IMR-90 (cell line): Measurements from ENCODE around the gene TMTC1. TPM values are rescaled to one million over a fixed set of nuclear protein-coding genes. Genes with fewer than 3 reads are reported as not detected.

Source experiments
- ATAC-seq: fragments of 200-7000 bp; cut with Tn5 transposase; 2 replicates; pipeline ENCODE4 v1.9.1; 2020; ENCODE audit warnings: low read depth, mild to moderate bottlenecking, moderate library complexity
- BruUV-seq: library from RNA; stranded (reverse); fragments of 400-500 nt; replicated peaks from 2 replicates; lab custom pipeline; 2021; lab: Mats Ljungman, UMichigan
- CTCF ChIA-PET: fragments of 300-600 bp; formaldehyde crosslinking; extraction: SDS; loops from one replicate; lab custom pipeline; 2021; ENCODE audit warnings: antibody characterized with exemption; lab: Yijun Ruan, JAX
- POLR2A ChIA-PET: fragments of 300-600 bp; sonication (Branson Sonifier 250); formaldehyde crosslinking; loops from one replicate; lab custom pipeline; 2022; ENCODE audit warnings: antibody characterized with exemption; ENCODE audit not compliant: unreplicated experiment; lab: Charles Lee
- DNase-seq: peaks from one replicate; pipeline ENCODE4 v3.0.0; 2013
- H2AFZ ChIP-seq: replicated peaks from 2 replicates; pipeline ENCODE3; 2013; ENCODE audit warnings: low read length, mild to moderate bottlenecking; ENCODE audit not compliant: poor library complexity
- H2AK5ac ChIP-seq: 2 replicates; pipeline ENCODE4 v1.6.1; 2013; ENCODE audit warnings: low read depth, low read length, inconsistent platforms
- H2AK9ac ChIP-seq: replicated peaks from 2 replicates; pipeline ENCODE3; 2013; ENCODE audit warnings: mild to moderate bottlenecking, low read depth, low read length, moderate library complexity; ENCODE audit not compliant: poor library complexity
- H2BK120ac ChIP-seq: 2 replicates; pipeline ENCODE4 v1.6.1; 2013; ENCODE audit warnings: low read depth, low read length, inconsistent platforms
- H2BK15ac ChIP-seq: 3 replicates; pipeline ENCODE4 v1.6.1; 2013; ENCODE audit warnings: low read depth, low read length, inconsistent platforms
- H2BK20ac ChIP-seq: 2 replicates; pipeline ENCODE4 v1.6.1; 2013; ENCODE audit warnings: low read depth, mild to moderate bottlenecking, inconsistent platforms, low read length, moderate library complexity
- H2BK5ac ChIP-seq: 2 replicates; pipeline ENCODE4 v1.6.1; 2013; ENCODE audit warnings: mild to moderate bottlenecking, low read depth, low read length, inconsistent platforms; ENCODE audit not compliant: poor library complexity, severe bottlenecking
- H3K14ac ChIP-seq: replicated peaks from 2 replicates; pipeline ENCODE4 v1.6.1; 2013; ENCODE audit warnings: low read depth, low read length, inconsistent platforms
- H3K18ac ChIP-seq: 2 replicates; pipeline ENCODE4 v1.6.1; 2013; ENCODE audit warnings: low read depth, low read length, control low read depth
- H3K23ac ChIP-seq: 2 replicates; pipeline ENCODE4 v1.6.1; 2013; ENCODE audit warnings: low read depth, low read length, inconsistent platforms
- H3K27ac ChIP-seq: 2 replicates; pipeline ENCODE4 v1.5.1; 2013; ENCODE audit warnings: mild to moderate bottlenecking, control low read depth, low read length; ENCODE audit not compliant: insufficient read depth
- H3K27me3 ChIP-seq: 2 replicates; pipeline ENCODE4 v1.6.1; 2013; ENCODE audit warnings: low read length; ENCODE audit not compliant: control insufficient read depth, insufficient read depth
- H3K36me3 ChIP-seq: 2 replicates; pipeline ENCODE4 v1.6.1; 2013; ENCODE audit warnings: low read length, mixed read lengths; ENCODE audit not compliant: control insufficient read depth, insufficient read depth
- H3K4ac ChIP-seq: 2 replicates; pipeline ENCODE4 v1.6.1; 2013; ENCODE audit warnings: low read depth, low read length, inconsistent platforms
- H3K4me1 ChIP-seq: 2 replicates; pipeline ENCODE4 v1.6.1; 2013; ENCODE audit warnings: low read length, mixed read lengths; ENCODE audit not compliant: control insufficient read depth, insufficient read depth
- H3K4me2 ChIP-seq: 2 replicates; pipeline ENCODE4 v1.6.1; 2013; ENCODE audit warnings: low read depth, mild to moderate bottlenecking, control low read depth, low read length, moderate library complexity
- H3K4me3 ChIP-seq: 2 replicates; pipeline ENCODE4 v1.5.1; 2013; ENCODE audit warnings: low read depth, mild to moderate bottlenecking, control low read depth, low read length, moderate library complexity; ENCODE audit not compliant: insufficient read depth
- H3K56ac ChIP-seq: 2 replicates; pipeline ENCODE4 v1.6.1; 2013; ENCODE audit warnings: low read length, inconsistent platforms; ENCODE audit not compliant: insufficient read depth; ENCODE audit errors: extremely low read depth
- H3K79me1 ChIP-seq, 2 experiments: 2 replicates each; pipeline ENCODE4 v1.6.1; 2013; ENCODE audit warnings: low read length in 2 of 2, inconsistent platforms in 1 of 2, low read depth in 1 of 2
- H3K9ac ChIP-seq: 2 replicates; pipeline ENCODE4 v1.6.1; 2013; ENCODE audit warnings: low read depth, low read length, control low read depth
- H3K9me1 ChIP-seq: 2 replicates; pipeline ENCODE4 v1.6.1; 2013; ENCODE audit warnings: low read length, inconsistent platforms; ENCODE audit not compliant: insufficient read depth
- H3K9me3 ChIP-seq: 2 replicates; pipeline ENCODE4 v1.6.1; 2013; ENCODE audit warnings: low read length; ENCODE audit not compliant: control insufficient read depth, insufficient read depth
- H4K20me1 ChIP-seq: 2 replicates; pipeline ENCODE4 v1.6.1; 2013; ENCODE audit warnings: low read length, inconsistent platforms; ENCODE audit not compliant: insufficient read depth
- H4K5ac ChIP-seq: 2 replicates; pipeline ENCODE4 v1.6.1; 2013; ENCODE audit warnings: mild to moderate bottlenecking, low read depth, low read length, control low read depth
- H4K8ac ChIP-seq, 2 experiments: 2 replicates each; pipeline ENCODE4 v1.6.1; 2013; ENCODE audit warnings: low read depth in 2 of 2, low read length in 2 of 2, control low read depth in 1 of 2, inconsistent platforms in 1 of 2
- H4K91ac ChIP-seq: 2 replicates; pipeline ENCODE4 v1.6.1; 2013; ENCODE audit warnings: low read depth, low read length, inconsistent platforms; ENCODE audit not compliant: insufficient read depth
- BHLHE40 ChIP-seq: fragments of 150-350 bp; IDR thresholded peaks from 2 replicates; pipeline ENCODE4 v1.6.1; 2016; ENCODE audit warnings: mild to moderate bottlenecking, low read depth, low read length
- CEBPB ChIP-seq: IDR thresholded peaks from 2 replicates; pipeline ENCODE4 v1.6.1; 2012; ENCODE audit warnings: low read depth, low read length, improper control_type of control experiment
- CHD1 ChIP-seq: IDR thresholded peaks from 2 replicates; pipeline ENCODE4 v1.6.1; 2012; ENCODE audit warnings: low read depth, low read length, improper control_type of control experiment
- MAFK ChIP-seq: IDR thresholded peaks from 2 replicates; pipeline ENCODE4 v1.6.1; 2012; ENCODE audit warnings: low read depth, low read length, improper control_type of control experiment
- MXI1 ChIP-seq: IDR thresholded peaks from 2 replicates; pipeline ENCODE4 v1.6.1; 2012; ENCODE audit warnings: low read depth, mild to moderate bottlenecking, low read length, moderate library complexity, borderline replicate concordance
- NFE2L2 ChIP-seq: fragments of 150-350 bp; IDR thresholded peaks from 2 replicates; pipeline ENCODE4 v1.6.1; 2016; ENCODE audit warnings: low read depth, mild to moderate bottlenecking, low read length
- POLR2A ChIP-seq: IDR thresholded peaks from 2 replicates; pipeline ENCODE4 v1.6.1; 2012; ENCODE audit warnings: mild to moderate bottlenecking, low read depth, low read length
- RAD21 ChIP-seq: IDR thresholded peaks from 2 replicates; pipeline ENCODE4 v1.6.1; 2012; ENCODE audit warnings: low read length, improper control_type of control experiment
- RCOR1 ChIP-seq: IDR thresholded peaks from 2 replicates; pipeline ENCODE4 v1.6.1; 2012; ENCODE audit warnings: mild to moderate bottlenecking, low read length, improper control_type of control experiment; ENCODE audit not compliant: insufficient replicate concordance
- RFX5 ChIP-seq: IDR thresholded peaks from 2 replicates; pipeline ENCODE4 v1.8.0; 2012; ENCODE audit warnings: low read depth, mild to moderate bottlenecking, low read length, moderate library complexity
- SMC3 ChIP-seq: fragments of 150-350 bp; IDR thresholded peaks from 2 replicates; pipeline ENCODE4 v1.6.1; 2016; ENCODE audit warnings: low read depth, mild to moderate bottlenecking, antibody characterized with exemption, low read length, moderate library complexity
- WGBS, 2 experiments: methylation state at CpG; one replicate each; pipeline versions ENCODE4 v1.1.5 to v1.1.7; 2013; ENCODE audit warnings: missing lambda C conversion rate in 2 of 2; ENCODE audit not compliant: insufficient read length in 1 of 2; ENCODE audit errors: extremely low coverage in 2 of 2; 5-methylcytosine and 5-hydroxymethylcytosine counted together
- dilution Hi-C: fragments of 300-500 bp; cut with HindIII; formaldehyde crosslinking; loops from one replicate; pipeline ENCODE4 v1.14.3; 2018; ENCODE audit warnings: low sequenced_read_pairs; ENCODE audit not compliant: unreplicated experiment
- in situ Hi-C: fragments of 300-500 bp; cut with MboI; formaldehyde crosslinking; loops from 3 replicates; pipeline ENCODE4 v1.14.3; 2019; ENCODE audit warnings: low sequenced_read_pairs, inconsistent platforms, mixed read lengths
- intact Hi-C: fragments of 100-400 bp; cut with micrococcal nuclease; formaldehyde crosslinking; loops from 2 replicates; pipeline ENCODE4 v1.10.0; 2022
- polyA plus RNA-seq, 3 experiments: library from polyadenylated mRNA; depleted of rRNA; stranded (reverse); fragments of >200 nt; gene quantifications; 2 replicates each; pipeline ENCODE4 v1.2.3, GENCODE V29; 2012; ENCODE audit warnings: low replicate concordance in 1 of 3
- total RNA-seq: library from RNA; depleted of rRNA; stranded (reverse); fragments of >200 nt; gene quantifications from 2 replicates; pipeline ENCODE4 v1.2.3, GENCODE V29; 2012
- TF ChIP-seq, protein P1 (sequence below): fragments of 150-350 bp; IDR thresholded peaks from 2 replicates; pipeline ENCODE4 v1.6.1; 2016; ENCODE audit warnings: low read depth, mild to moderate bottlenecking, low read length, moderate library complexity, borderline replicate concordance
- TF ChIP-seq, protein P2 (sequence below): conservative IDR thresholded peaks from 2 replicates; pipeline ENCODE4 v1.5.1; 2012; ENCODE audit warnings: mild to moderate bottlenecking, low read depth, low read length, improper control_type of control experiment

TMTC1 gene
- total and polyA plus RNA-seq, 2 of the 4 experiments (the other 2 are of a cell fraction): 12.5 to 36.4 TPM

DNA sequence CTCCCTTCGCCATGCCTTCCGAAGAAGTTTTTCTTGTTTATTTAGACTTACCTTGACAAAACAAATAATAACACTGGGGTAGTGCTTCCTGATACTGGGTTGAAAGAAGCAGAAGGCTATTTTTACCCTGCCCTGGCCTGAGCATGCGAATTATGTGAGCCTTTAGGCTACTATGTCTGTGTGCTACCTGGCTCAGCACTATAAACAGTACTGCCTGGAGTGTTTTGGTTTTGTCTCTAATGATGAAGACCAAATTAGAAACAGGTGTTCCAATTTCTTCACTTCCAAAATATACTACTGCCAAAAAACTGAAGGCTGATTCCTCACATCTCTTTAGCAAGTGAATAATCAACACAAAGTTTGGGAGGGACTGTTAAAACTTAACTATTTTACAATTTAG lies 278.6 kb downstream of the TMTC1 start:
- H2AK5ac ChIP-seq: no peak overlapping the region
- H3K36me3 ChIP-seq: peaks cover 17% of the 10 kb centered on the region
- BruUV-seq: no TSS peak
- in situ Hi-C loops (loop anchor here (25.0 kb wide), 1 partner anchor 1307 kb away; no protein-coding TSS in a partner anchor), intact Hi-C loops (no loop called here), dilution Hi-C loops (no loop called here)
- TF ChIP-seq RCOR1 (no peak), SMC3 (no peak), NFE2L2 (no peak), RAD21 (no peak), BHLHE40 (no peak), RFX5 (no peak), CHD1 (no peak), MAFK (no peak), MXI1 (no peak), POLR2A (no peak), CEBPB (no peak)
- TF ChIP-seq, protein P1, sequence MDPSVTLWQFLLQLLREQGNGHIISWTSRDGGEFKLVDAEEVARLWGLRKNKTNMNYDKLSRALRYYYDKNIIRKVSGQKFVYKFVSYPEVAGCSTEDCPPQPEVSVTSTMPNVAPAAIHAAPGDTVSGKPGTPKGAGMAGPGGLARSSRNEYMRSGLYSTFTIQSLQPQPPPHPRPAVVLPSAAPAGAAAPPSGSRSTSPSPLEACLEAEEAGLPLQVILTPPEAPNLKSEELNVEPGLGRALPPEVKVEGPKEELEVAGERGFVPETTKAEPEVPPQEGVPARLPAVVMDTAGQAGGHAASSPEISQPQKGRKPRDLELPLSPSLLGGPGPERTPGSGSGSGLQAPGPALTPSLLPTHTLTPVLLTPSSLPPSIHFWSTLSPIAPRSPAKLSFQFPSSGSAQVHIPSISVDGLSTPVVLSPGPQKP: no peak
- TF ChIP-seq, protein P2, sequence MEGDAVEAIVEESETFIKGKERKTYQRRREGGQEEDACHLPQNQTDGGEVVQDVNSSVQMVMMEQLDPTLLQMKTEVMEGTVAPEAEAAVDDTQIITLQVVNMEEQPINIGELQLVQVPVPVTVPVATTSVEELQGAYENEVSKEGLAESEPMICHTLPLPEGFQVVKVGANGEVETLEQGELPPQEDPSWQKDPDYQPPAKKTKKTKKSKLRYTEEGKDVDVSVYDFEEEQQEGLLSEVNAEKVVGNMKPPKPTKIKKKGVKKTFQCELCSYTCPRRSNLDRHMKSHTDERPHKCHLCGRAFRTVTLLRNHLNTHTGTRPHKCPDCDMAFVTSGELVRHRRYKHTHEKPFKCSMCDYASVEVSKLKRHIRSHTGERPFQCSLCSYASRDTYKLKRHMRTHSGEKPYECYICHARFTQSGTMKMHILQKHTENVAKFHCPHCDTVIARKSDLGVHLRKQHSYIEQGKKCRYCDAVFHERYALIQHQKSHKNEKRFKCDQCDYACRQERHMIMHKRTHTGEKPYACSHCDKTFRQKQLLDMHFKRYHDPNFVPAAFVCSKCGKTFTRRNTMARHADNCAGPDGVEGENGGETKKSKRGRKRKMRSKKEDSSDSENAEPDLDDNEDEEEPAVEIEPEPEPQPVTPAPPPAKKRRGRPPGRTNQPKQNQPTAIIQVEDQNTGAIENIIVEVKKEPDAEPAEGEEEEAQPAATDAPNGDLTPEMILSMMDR: no peak
- no peak overlapping the region for H4K8ac ChIP-seq
- H3K18ac ChIP-seq: no peak overlapping the region
- ChIA-PET CTCF (no interaction called here), POLR2A (no interaction called here)
- no peak overlapping the region for H2BK5ac ChIP-seq
- no peaks in the 10 kb centered on the region for H3K27me3 ChIP-seq
- H3K14ac ChIP-seq: no peak overlapping the region
- no peak overlapping the region for H3K27ac ChIP-seq
- H3K9me3 ChIP-seq: no peaks in the 10 kb centered on the region
- no peak overlapping the region for H2AFZ ChIP-seq
- H3K4ac ChIP-seq: no peak overlapping the region
- H2BK120ac ChIP-seq: no peak overlapping the region
- no CpG with 5 or more reads among the region's 3 CpGs for WGBS, 2 experiments
- H4K91ac ChIP-seq: no peak overlapping the region
- no peak overlapping the region for H2BK15ac ChIP-seq
- DNase-seq (no peak), ATAC-seq (no peak)
- no peak overlapping the region for H4K5ac ChIP-seq
- H3K4me1 ChIP-seq: no peaks in the 10 kb centered on the region
- no peaks in the 10 kb centered on the region; a peak in 1 of 4 replicates for H3K79me1 ChIP-seq
- H3K9me1 ChIP-seq: no peaks in the 10 kb centered on the region; the same call in 1 of the 2 replicates
- no peak overlapping the region for H3K4me2 ChIP-seq
- no peaks in the 10 kb centered on the region for H4K20me1 ChIP-seq
- no peak overlapping the region for H2BK20ac ChIP-seq
- no peak overlapping the region for H3K56ac ChIP-seq
- H3K23ac ChIP-seq: no peak overlapping the region
- no peak overlapping the region for H2AK9ac ChIP-seq
- H3K9ac ChIP-seq: no peak overlapping the region
- no peak overlapping the region for H3K4me3 ChIP-seq
